Measurements from ENCODE around the gene STXBP3.
A peak's percentile ranks its signal among the peaks of the same experiment; 100 is the strongest.

STXBP3 gene

GRCh38 chr1:108729481-108729880 is 17.0 kb upstream of the STXBP3 start:
- Histone ChIP-seq H3K36me3 (ENCODE audit: control insufficient read depth in 2 of 2, insufficient read depth in 2 of 2, low read length in 2 of 2) (no peaks in the 10 kb centered on the region), H3K27ac (ENCODE audit: low read depth in 2 of 2, low read length in 2 of 2) (no peak overlapping the region), H3K9me3 (ENCODE audit: control insufficient read depth in 2 of 2, low read length in 2 of 2) (no peaks in the 10 kb centered on the region), H3K9ac (ENCODE audit: low read depth in 1 of 2, low read length in 2 of 2) (no peak overlapping the region), H3K27me3 (ENCODE audit: control insufficient read depth in 2 of 2, insufficient read depth in 2 of 2, low read length in 2 of 2) (no peaks in the 10 kb centered on the region), H3K4me3 (ENCODE audit: low read length in 2 of 2) (no peak overlapping the region), H3K4me1 (ENCODE audit: control insufficient read depth in 2 of 2, insufficient read depth in 2 of 2, low read length in 2 of 2) (peaks cover 0 to 4% of the 10 kb centered on the region in 2 donors)

GRCh38 chr1:108732398-108732797 is 14.1 kb upstream of the STXBP3 start:
- no peaks in the 10 kb centered on the region for H3K36me3 ChIP-seq (ENCODE audit: control insufficient read depth in 2 of 2, insufficient read depth in 2 of 2, low read length in 2 of 2)
- no peak overlapping the region for H3K27ac ChIP-seq (ENCODE audit: low read depth in 2 of 2, low read length in 2 of 2)
- no peaks in the 10 kb centered on the region for H3K9me3 ChIP-seq (ENCODE audit: control insufficient read depth in 2 of 2, low read length in 2 of 2)
- H3K9ac ChIP-seq (ENCODE audit: low read depth in 1 of 2, low read length in 2 of 2), result no peak overlapping the region
- no peak overlapping the region for H3K4me3 ChIP-seq (ENCODE audit: low read length in 2 of 2)
- H3K27me3 ChIP-seq (ENCODE audit: control insufficient read depth in 2 of 2, insufficient read depth in 2 of 2, low read length in 2 of 2), result peaks cover 0 to 2% of the 10 kb centered on the region in 2 donors
- no peaks in the 10 kb centered on the region for H3K4me1 ChIP-seq (ENCODE audit: control insufficient read depth in 2 of 2, insufficient read depth in 2 of 2, low read length in 2 of 2)

- H3K9me3 ChIP-seq (ENCODE audit: control insufficient read depth in 2 of 2, low read length in 2 of 2), result no peaks in the 10 kb centered on the region
- H3K4me1 ChIP-seq (ENCODE audit: control insufficient read depth in 2 of 2, insufficient read depth in 2 of 2, low read length in 2 of 2), result no peaks in the 10 kb centered on the region
Observed at GRCh38 chr1:108734171-108734865, 12.2 kb upstream of the STXBP3 start.

GRCh38 chr1:108742253-108742652 is 4.2 kb upstream of the STXBP3 start:
- Histone ChIP-seq H3K36me3 (ENCODE audit: control insufficient read depth in 2 of 2, insufficient read depth in 2 of 2, low read length in 2 of 2) (no peaks in the 10 kb centered on the region), H3K9ac (ENCODE audit: low read depth in 1 of 2, low read length in 2 of 2) (no peak overlapping the region), H3K27ac (ENCODE audit: low read depth in 2 of 2, low read length in 2 of 2) (no peak overlapping the region), H3K27me3 (ENCODE audit: control insufficient read depth in 2 of 2, insufficient read depth in 2 of 2, low read length in 2 of 2) (no peaks in the 10 kb centered on the region), H3K4me3 (ENCODE audit: low read length in 2 of 2) (no peak overlapping the region), H3K9me3 (ENCODE audit: control insufficient read depth in 2 of 2, low read length in 2 of 2) (no peaks in the 10 kb centered on the region), H3K4me1 (ENCODE audit: control insufficient read depth in 2 of 2, insufficient read depth in 2 of 2, low read length in 2 of 2) (no peaks in the 10 kb centered on the region)

More at GRCh38 chr1:108734171-108734865, 12.2 kb upstream of the STXBP3 start:
- no peak overlapping the region for H3K4me3 ChIP-seq (ENCODE audit: low read length in 2 of 2)
- no peak overlapping the region for H3K9ac ChIP-seq (ENCODE audit: low read depth in 1 of 2, low read length in 2 of 2)
- peaks cover 0 to 2% of the 10 kb centered on the region in 2 donors for H3K27me3 ChIP-seq (ENCODE audit: control insufficient read depth in 2 of 2, insufficient read depth in 2 of 2, low read length in 2 of 2)
- no peaks in the 10 kb centered on the region for H3K36me3 ChIP-seq (ENCODE audit: control insufficient read depth in 2 of 2, insufficient read depth in 2 of 2, low read length in 2 of 2)
- no peak overlapping the region for H3K27ac ChIP-seq (ENCODE audit: low read depth in 2 of 2, low read length in 2 of 2)

- peak overlapping the region; percentile 96 to 99 for H3K27ac ChIP-seq (ENCODE audit: low read depth in 2 of 2, low read length in 2 of 2)
- peak overlapping the region; percentile 5 to 48 for H3K4me3 ChIP-seq (ENCODE audit: low read length in 2 of 2)
- no peaks in the 10 kb centered on the region for H3K27me3 ChIP-seq (ENCODE audit: control insufficient read depth in 2 of 2, insufficient read depth in 2 of 2, low read length in 2 of 2)
- no peaks in the 10 kb centered on the region for H3K9me3 ChIP-seq (ENCODE audit: control insufficient read depth in 2 of 2, low read length in 2 of 2)
- no peaks in the 10 kb centered on the region for H3K36me3 ChIP-seq (ENCODE audit: control insufficient read depth in 2 of 2, insufficient read depth in 2 of 2, low read length in 2 of 2)
- peaks cover 0 to 6% of the 10 kb centered on the region in 2 donors for H3K4me1 ChIP-seq (ENCODE audit: control insufficient read depth in 2 of 2, insufficient read depth in 2 of 2, low read length in 2 of 2)
- H3K9ac ChIP-seq (ENCODE audit: low read depth in 1 of 2, low read length in 2 of 2), result peak overlapping the region in 1 of 2 donors; percentile 13
Observed at GRCh38 chr1:108745980-108746381, 493 bp upstream of the STXBP3 start.

- H3K36me3 ChIP-seq (ENCODE audit: control insufficient read depth in 2 of 2, insufficient read depth in 2 of 2, low read length in 2 of 2), result peaks cover 2% of the 10 kb centered on the region in 2 donors
- peaks cover 0 to 6% of the 10 kb centered on the region in 2 donors for H3K4me1 ChIP-seq (ENCODE audit: control insufficient read depth in 2 of 2, insufficient read depth in 2 of 2, low read length in 2 of 2)
- no peaks in the 10 kb centered on the region for H3K27me3 ChIP-seq (ENCODE audit: control insufficient read depth in 2 of 2, insufficient read depth in 2 of 2, low read length in 2 of 2)
- H3K27ac ChIP-seq (ENCODE audit: low read depth in 2 of 2, low read length in 2 of 2), result peak overlapping the region; percentile 96 to 99
- no peaks in the 10 kb centered on the region for H3K9me3 ChIP-seq (ENCODE audit: control insufficient read depth in 2 of 2, low read length in 2 of 2)
- H3K9ac ChIP-seq (ENCODE audit: low read depth in 1 of 2, low read length in 2 of 2), result peak overlapping the region; percentile 83 to 96
- H3K4me3 ChIP-seq (ENCODE audit: low read length in 2 of 2), result peak overlapping the region; percentile 91 to 95
Observed at GRCh38 chr1:108747171-108747850, 837 bp downstream of the STXBP3 start.

GRCh38 chr1:108747898-108748297 is 1.4 kb downstream of the STXBP3 start:
- Histone ChIP-seq H3K4me1 (ENCODE audit: control insufficient read depth in 2 of 2, insufficient read depth in 2 of 2, low read length in 2 of 2) (peaks cover 0 to 6% of the 10 kb centered on the region in 2 donors), H3K27me3 (ENCODE audit: control insufficient read depth in 2 of 2, insufficient read depth in 2 of 2, low read length in 2 of 2) (no peaks in the 10 kb centered on the region), H3K36me3 (ENCODE audit: control insufficient read depth in 2 of 2, insufficient read depth in 2 of 2, low read length in 2 of 2) (peaks cover 7 to 8% of the 10 kb centered on the region in 2 donors), H3K9ac (ENCODE audit: low read depth in 1 of 2, low read length in 2 of 2) (peak overlapping the region in 1 of 2 donors; percentile 83), H3K27ac (ENCODE audit: low read depth in 2 of 2, low read length in 2 of 2) (no peak overlapping the region), H3K4me3 (ENCODE audit: low read length in 2 of 2) (peak overlapping the region in 1 of 2 donors; percentile 95), H3K9me3 (ENCODE audit: control insufficient read depth in 2 of 2, low read length in 2 of 2) (no peaks in the 10 kb centered on the region)

- H3K4me3 ChIP-seq (ENCODE audit: low read length in 2 of 2), result no peak overlapping the region
- H3K9me3 ChIP-seq (ENCODE audit: control insufficient read depth in 2 of 2, low read length in 2 of 2), result no peaks in the 10 kb centered on the region
- no peak overlapping the region for H3K9ac ChIP-seq (ENCODE audit: low read depth in 1 of 2, low read length in 2 of 2)
- H3K27ac ChIP-seq (ENCODE audit: low read depth in 2 of 2, low read length in 2 of 2), result no peak overlapping the region
- H3K27me3 ChIP-seq (ENCODE audit: control insufficient read depth in 2 of 2, insufficient read depth in 2 of 2, low read length in 2 of 2), result no peaks in the 10 kb centered on the region
- H3K36me3 ChIP-seq (ENCODE audit: control insufficient read depth in 2 of 2, insufficient read depth in 2 of 2, low read length in 2 of 2), result peaks cover 12 to 15% of the 10 kb centered on the region in 2 donors
- H3K4me1 ChIP-seq (ENCODE audit: control insufficient read depth in 2 of 2, insufficient read depth in 2 of 2, low read length in 2 of 2), result peaks cover 0 to 6% of the 10 kb centered on the region in 2 donors
Observed at GRCh38 chr1:108749081-108749480, 2.6 kb downstream of the STXBP3 start.

- no peaks in the 10 kb centered on the region for H3K9me3 ChIP-seq (ENCODE audit: control insufficient read depth in 2 of 2, low read length in 2 of 2)
- H3K4me3 ChIP-seq (ENCODE audit: low read length in 2 of 2), result no peak overlapping the region
- no peaks in the 10 kb centered on the region for H3K27me3 ChIP-seq (ENCODE audit: control insufficient read depth in 2 of 2, insufficient read depth in 2 of 2, low read length in 2 of 2)
- H3K27ac ChIP-seq (ENCODE audit: low read depth in 2 of 2, low read length in 2 of 2), result no peak overlapping the region
- H3K36me3 ChIP-seq (ENCODE audit: control insufficient read depth in 2 of 2, insufficient read depth in 2 of 2, low read length in 2 of 2), result peaks cover 20 to 29% of the 10 kb centered on the region in 2 donors
- no peak overlapping the region for H3K9ac ChIP-seq (ENCODE audit: low read depth in 1 of 2, low read length in 2 of 2)
- peaks cover 0 to 6% of the 10 kb centered on the region in 2 donors for H3K4me1 ChIP-seq (ENCODE audit: control insufficient read depth in 2 of 2, insufficient read depth in 2 of 2, low read length in 2 of 2)
Observed at GRCh38 chr1:108750476-108751181, 4.2 kb downstream of the STXBP3 start.

- Histone ChIP-seq H3K27me3 (ENCODE audit: control insufficient read depth in 2 of 2, insufficient read depth in 2 of 2, low read length in 2 of 2) (no peaks in the 10 kb centered on the region), H3K9me3 (ENCODE audit: control insufficient read depth in 2 of 2, low read length in 2 of 2) (no peaks in the 10 kb centered on the region), H3K4me3 (ENCODE audit: low read length in 2 of 2) (no peak overlapping the region), H3K27ac (ENCODE audit: low read depth in 2 of 2, low read length in 2 of 2) (no peak overlapping the region), H3K36me3 (ENCODE audit: control insufficient read depth in 2 of 2, insufficient read depth in 2 of 2, low read length in 2 of 2) (peaks cover 34 to 36% of the 10 kb centered on the region in 2 donors), H3K9ac (ENCODE audit: low read depth in 1 of 2, low read length in 2 of 2) (no peak overlapping the region), H3K4me1 (ENCODE audit: control insufficient read depth in 2 of 2, insufficient read depth in 2 of 2, low read length in 2 of 2) (no peaks in the 10 kb centered on the region)
Observed at GRCh38 chr1:108753363-108753762, 6.9 kb downstream of the STXBP3 start.
